T-helper 2 cell treated with Interferon-gamma antibody and Interleukin-4, amounts not matched to agents 5 μg/mL and 100 μg/mL, for 36 hours (primary cell): ENCODE results near the gene ADIPOR2.

Source experiments
- DNase-seq: peaks from one replicate; pipeline ENCODE4 v3.0.0; 2021; ENCODE audit warnings: low spot score
- H3K27ac Mint-ChIP-seq: one replicate; pipeline ENCODE4 v1.8.0; 2021; ENCODE audit warnings: mild to moderate bottlenecking, mixed read lengths
- H3K27me3 Mint-ChIP-seq: one replicate; pipeline ENCODE4 v1.8.0; 2021; ENCODE audit warnings: low read depth, mixed read lengths
- H3K36me3 Mint-ChIP-seq: one replicate; pipeline ENCODE4 v1.8.0; 2021; ENCODE audit warnings: low read depth, mixed read lengths
- H3K4me1 Mint-ChIP-seq: one replicate; pipeline ENCODE4 v1.8.0; 2021; ENCODE audit warnings: low read depth, mixed read lengths
- H3K4me3 Mint-ChIP-seq: one replicate; pipeline ENCODE4 v1.8.0; 2022; ENCODE audit warnings: mild to moderate bottlenecking, moderate library complexity, mixed read lengths
- H3K9me3 Mint-ChIP-seq: one replicate; pipeline ENCODE4 v1.8.0; 2021; ENCODE audit warnings: mixed read lengths

Gene ADIPOR2

GRCh38 chr12:1794440-1795090 lies 103.7 kb downstream of the ADIPOR2 start:
- Mint-ChIP-seq H3K4me1 (peaks cover 28% of the 10 kb centered on the region), H3K4me3 (no peak overlapping the region), H3K9me3 (no peaks in the 10 kb centered on the region), H3K27me3 (no peaks in the 10 kb centered on the region), H3K27ac (no peak overlapping the region), H3K36me3 (no peaks in the 10 kb centered on the region)
- no peak for DNase-seq

GRCh38 chr12:1795221-1795784 lies 104.4 kb downstream of the ADIPOR2 start:
- Mint-ChIP-seq H3K4me3 (peak overlapping the region; percentile 65), H3K36me3 (no peaks in the 10 kb centered on the region), H3K27ac (peak overlapping the region; percentile 60)

GRCh38 chr12:1795785-1796514 lies 105.1 kb downstream of the ADIPOR2 start:
- DNase-seq: peak; percentile 94
- peak overlapping the region; percentile 88 for H3K4me3 Mint-ChIP-seq
- H3K9me3 Mint-ChIP-seq: no peaks in the 10 kb centered on the region
- H3K4me1 Mint-ChIP-seq: peaks cover 19% of the 10 kb centered on the region
- peak overlapping the region; percentile 91 for H3K27ac Mint-ChIP-seq
- no peaks in the 10 kb centered on the region for H3K27me3 Mint-ChIP-seq
- no peaks in the 10 kb centered on the region for H3K36me3 Mint-ChIP-seq

More at GRCh38 chr12:1795221-1795784, 104.4 kb downstream of the ADIPOR2 start:
- H3K27me3 Mint-ChIP-seq: no peaks in the 10 kb centered on the region
- DNase-seq: no peak
- H3K9me3 Mint-ChIP-seq: no peaks in the 10 kb centered on the region
- peaks cover 26% of the 10 kb centered on the region for H3K4me1 Mint-ChIP-seq

GRCh38 chr12:1796515-1797010 lies 105.7 kb downstream of the ADIPOR2 start:
- Mint-ChIP-seq H3K36me3 (no peaks in the 10 kb centered on the region), H3K9me3 (no peaks in the 10 kb centered on the region), H3K27me3 (no peaks in the 10 kb centered on the region), H3K4me1 (peaks cover 13% of the 10 kb centered on the region), H3K4me3 (peak overlapping the region; percentile 88), H3K27ac (peak overlapping the region; percentile 91)
- peak; percentile 46 for DNase-seq

- no peaks in the 10 kb centered on the region for H3K9me3 Mint-ChIP-seq
- peak; percentile 47 for DNase-seq
- H3K36me3 Mint-ChIP-seq: no peaks in the 10 kb centered on the region
- peak overlapping the region; percentile 81 for H3K27ac Mint-ChIP-seq
- H3K4me1 Mint-ChIP-seq: peaks cover 7% of the 10 kb centered on the region
- H3K4me3 Mint-ChIP-seq: peak overlapping the region; percentile 76
- H3K27me3 Mint-ChIP-seq: no peaks in the 10 kb centered on the region
These were observed 106.4 kb downstream of the ADIPOR2 start for GRCh38 chr12:1797011-1797901.

GRCh38 chr12:1797991-1798640 lies 107.2 kb downstream of the ADIPOR2 start:
- Mint-ChIP-seq H3K9me3 (no peaks in the 10 kb centered on the region), H3K4me1 (peaks cover 7% of the 10 kb centered on the region), H3K27ac (no peak overlapping the region), H3K4me3 (no peak overlapping the region), H3K27me3 (no peaks in the 10 kb centered on the region), H3K36me3 (no peaks in the 10 kb centered on the region)
- no peak for DNase-seq

- no peak overlapping the region for H3K27ac Mint-ChIP-seq
- no peak overlapping the region for H3K4me3 Mint-ChIP-seq
- no peaks in the 10 kb centered on the region for H3K27me3 Mint-ChIP-seq
These were observed 107.8 kb downstream of the ADIPOR2 start for GRCh38 chr12:1798641-1799020.

GRCh38 chr12:1799051-1799881 lies 108.4 kb downstream of the ADIPOR2 start:
- Mint-ChIP-seq H3K4me1 (peaks cover 7% of the 10 kb centered on the region), H3K9me3 (peaks cover under 1% of the 10 kb centered on the region), H3K27ac (no peak overlapping the region), H3K27me3 (no peaks in the 10 kb centered on the region), H3K36me3 (no peaks in the 10 kb centered on the region), H3K4me3 (no peak overlapping the region)
- DNase-seq: no peak

More at GRCh38 chr12:1798641-1799020, 107.8 kb downstream of the ADIPOR2 start:
- Mint-ChIP-seq H3K9me3 (no peaks in the 10 kb centered on the region), H3K36me3 (no peaks in the 10 kb centered on the region), H3K4me1 (peaks cover 7% of the 10 kb centered on the region)
- DNase-seq: no peak

GRCh38 chr12:1799882-1800400 lies 109.1 kb downstream of the ADIPOR2 start:
- H3K36me3 Mint-ChIP-seq: no peaks in the 10 kb centered on the region
- peaks cover 12% of the 10 kb centered on the region for H3K4me1 Mint-ChIP-seq
- no peaks in the 10 kb centered on the region for H3K27me3 Mint-ChIP-seq
- peaks cover 5% of the 10 kb centered on the region for H3K9me3 Mint-ChIP-seq
- H3K4me3 Mint-ChIP-seq: no peak overlapping the region
- H3K27ac Mint-ChIP-seq: no peak overlapping the region
- no peak for DNase-seq

GRCh38 chr12:1800401-1801302 lies 109.8 kb downstream of the ADIPOR2 start:
- no peak overlapping the region for H3K27ac Mint-ChIP-seq
- peaks cover 5% of the 10 kb centered on the region for H3K9me3 Mint-ChIP-seq
- DNase-seq: no peak
- no peaks in the 10 kb centered on the region for H3K36me3 Mint-ChIP-seq
- no peak overlapping the region for H3K4me3 Mint-ChIP-seq
- H3K4me1 Mint-ChIP-seq: peaks cover 9% of the 10 kb centered on the region
- no peaks in the 10 kb centered on the region for H3K27me3 Mint-ChIP-seq

GRCh38 chr12:1801303-1801975 lies 110.6 kb downstream of the ADIPOR2 start:
- Mint-ChIP-seq H3K4me1 (peaks cover 5% of the 10 kb centered on the region), H3K27me3 (no peaks in the 10 kb centered on the region), H3K27ac (no peak overlapping the region), H3K4me3 (no peak overlapping the region), H3K9me3 (peaks cover 5% of the 10 kb centered on the region), H3K36me3 (no peaks in the 10 kb centered on the region)
- no peak for DNase-seq
